Stomach (tissue), 19 donors: ENCODE results near the gene SOX3. TPM values are rescaled to one million over a fixed set of nuclear protein-coding genes. Genes with fewer than 3 reads are reported as not detected.

ENCODE experiments used
- DNase-seq, 2 donors: peaks; one replicate each; pipeline versions ENCODE4 v3.0.0 to v3.0.0-alpha.2; 2013 to 2019
- H3K27ac ChIP-seq, 5 donors: fragments of 200-600 bp in 4 of 5; sonication (generic) in 4 of 5; one replicate each; pipeline ENCODE4 v1.5.1; 2013 to 2019; ENCODE audit warnings: mild to moderate bottlenecking in 1 of 5, moderate library complexity in 1 of 5
- H3K27me3 ChIP-seq, 3 donors: fragments of 200-600 bp; sonication (generic); one replicate each; pipeline ENCODE4 v1.5.1; 2017 to 2019; ENCODE audit warnings: mixed run types in 1 of 3
- H3K36me3 ChIP-seq, 4 donors: fragments of 200-600 bp; sonication (generic); 1 replicate in 3 of 4; 2 replicates in 1 of 4; pipeline ENCODE4 v1.5.1; 2016 to 2019
- H3K4me1 ChIP-seq, 4 donors: fragments of 200-600 bp; sonication (generic); one replicate each; pipeline ENCODE4 v1.5.1; 2016 to 2019
- H3K4me3 ChIP-seq, 4 donors: fragments of 200-600 bp; sonication (generic) in 3 of 4; one replicate each; pipeline ENCODE4 v1.5.1; 2016 to 2019; ENCODE audit warnings: mild to moderate bottlenecking in 1 of 4
- H3K9me3 ChIP-seq, 4 donors: fragments of 200-600 bp; sonication (generic); one replicate each; pipeline ENCODE4 v1.5.1; 2016 to 2019
- CTCF ChIP-seq, 7 experiments: fragments of 450-650 bp in 4 of 7; fragments of 200-600 bp in 3 of 7; sonication (generic) in 3 of 7; IDR thresholded peaks; one replicate each; pipeline ENCODE4 v1.5.1; 2016 to 2019; ENCODE audit warnings: antibody characterized with exemption in 7 of 7, control low read depth in 2 of 7, mild to moderate bottlenecking in 1 of 7
- EP300 ChIP-seq: sonication (generic); formaldehyde crosslinking; IDR thresholded peaks from one replicate; pipeline ENCODE4 v1.6.1; 2017; ENCODE audit warnings: antibody characterized with exemption
- POLR2A ChIP-seq, 4 donors: fragments of 450-650 bp; IDR thresholded peaks; one replicate each; pipeline ENCODE4 v1.6.1; 2016; ENCODE audit warnings: antibody characterized with exemption in 4 of 4, control low read depth in 2 of 4, mild to moderate bottlenecking in 1 of 4, moderate library complexity in 1 of 4
- POLR2AphosphoS5 ChIP-seq, 3 donors: sonication (generic); formaldehyde crosslinking; IDR thresholded peaks; one replicate each; pipeline ENCODE4 v1.6.1; 2016; ENCODE audit warnings: antibody characterized with exemption in 3 of 3
- WGBS, 5 donors: extraction: QIAGEN DNeasy Blood & Tissue Kit in 3 of 5; methylation state at CpG; one replicate each; pipeline versions ENCODE4 v1.1.5 to v1.1.7; 2013 to 2018; 5-methylcytosine and 5-hydroxymethylcytosine counted together
- intact Hi-C: fragments of 100-400 bp; cut with DNase I; formaldehyde crosslinking; loops from one replicate; pipeline ENCODE4 v1.15.1; 2023; ENCODE audit warnings: low total_unique reads
- long read RNA-seq, 10 donors: transcript quantifications; one replicate each; lab custom pipeline, GENCODE V29; 2026
- polyA plus RNA-seq, 3 donors: library from polyadenylated mRNA; stranded (reverse); fragments of 200-250 nt; gene quantifications; one replicate each; pipeline ENCODE4 v1.2.3, GENCODE V29; 2013
- total RNA-seq, 5 donors: library from RNA; depleted of rRNA; stranded (reverse); fragments of >200 nt; gene quantifications; one replicate each; pipeline versions ENCODE4 v1.1.0 to v1.2.3, GENCODE V29; 2014 to 2016
- donor health status: healthy with polysubstance abuse.
- donor health status: Bipolar disorder and iron deficiency.
- donor health status: healthy.

The SOX3 gene
- total RNA-seq, result not detected
- not detected for polyA plus RNA-seq
- long read RNA-seq, donor 1, result 0 reads
- long read RNA-seq, donor 2, result 0 reads
- long read RNA-seq, donor 3, result 0 reads
- long read RNA-seq, donor 4, result 0 reads
- long read RNA-seq, donor 5, partial matches to known transcripts, result 0 of 1 reads
- long read RNA-seq, donor 5, other reads (novel, unspliced or antisense), result 0 of 1 reads
- long read RNA-seq, donor 6, partial matches to known transcripts, result 0 of 1 reads
- long read RNA-seq, donor 6, other reads (novel, unspliced or antisense), result 0 of 1 reads
- long read RNA-seq, donor 7, result 0 reads
- long read RNA-seq, donor 8, result 0 reads
- long read RNA-seq, donor 9, result 0 reads
- long read RNA-seq, donor 10, result 0 reads

GRCh38 chrX:140504371-140505324 lies at the start of gene SOX3:
SOX3 (minus strand) TSS chrX:140505069; CDS start chrX:140505060, 9 bp downstream.
- DNase-seq, result no peak
- Histone ChIP-seq H3K4me3 (peak within 1 kb of the TSS; percentile 32 to 43 (median 36)), H3K9me3 (peaks cover 0 to 35% (median 17%) of the 10 kb centered on the region in 4 donors), H3K36me3 (no peaks in the 10 kb centered on the region), H3K27ac (no peak within 1 kb of the TSS), H3K27me3 (peaks cover 30 to 99% (median 92%) of the 10 kb centered on the region in 3 donors), H3K4me1 (peaks cover 0 to 48% (median 21%) of the 10 kb centered on the region in 4 donors)
- 0 to 49% (median 13%) methylated on average over 1 to 87 of the region's 87 CpGs for WGBS, 5 donors
- no peak for TF ChIP-seq EP300
- TF ChIP-seq CTCF (IDR thresholded peaks at IDR 0.05), result no peak
- TF ChIP-seq POLR2AphosphoS5 (IDR thresholded peaks at IDR 0.05), result no peak
- TF ChIP-seq POLR2A (IDR thresholded peaks at IDR 0.05), result no peak
- intact Hi-C loops, result no loop called here

- Histone ChIP-seq H3K36me3 (no peaks in the 10 kb centered on the region), H3K4me1 (no peaks in the 10 kb centered on the region), H3K27ac (no peak overlapping the region), H3K9me3 (no peaks in the 10 kb centered on the region), H3K27me3 (peaks cover 0 to 6% (median 0%) of the 10 kb centered on the region in 3 donors), H3K4me3 (no peak overlapping the region)
- WGBS, 5 donors, result 80 to 92% (median 84%) methylated on average over 1 of the region's 1 CpG; no CpG with 5 or more reads in 1 of the 5 donors
- TF ChIP-seq POLR2A (IDR thresholded peaks at IDR 0.05) (no peak), CTCF (IDR thresholded peaks at IDR 0.05) (no peak)
- intact Hi-C loops, result no loop called here
- no peak for DNase-seq
Observed at GRCh38 chrX:140548985-140549384, 44.1 kb upstream of the SOX3 start.

GRCh38 chrX:140526171-140526570 lies 21.3 kb upstream of the SOX3 start:
- DNase-seq, result no peak
- Histone ChIP-seq H3K36me3 (no peaks in the 10 kb centered on the region), H3K27me3 (peaks cover 0 to 7% (median 3%) of the 10 kb centered on the region in 3 donors), H3K4me3 (no peak overlapping the region), H3K4me1 (no peaks in the 10 kb centered on the region), H3K27ac (no peak overlapping the region), H3K9me3 (no peaks in the 10 kb centered on the region)
- intact Hi-C loops, result no loop called here
- TF ChIP-seq POLR2A (IDR thresholded peaks at IDR 0.05), result no peak
- no peak for TF ChIP-seq POLR2AphosphoS5 (IDR thresholded peaks at IDR 0.05)
- no peak for TF ChIP-seq CTCF (IDR thresholded peaks at IDR 0.05)
- no peak for TF ChIP-seq EP300
- 50 to 58% (median 54%) methylated on average over 3 to 5 of the region's 5 CpGs for WGBS, 5 donors

GRCh38 chrX:140525448-140525847 lies 20.6 kb upstream of the SOX3 start:
- Histone ChIP-seq H3K36me3 (no peaks in the 10 kb centered on the region), H3K9me3 (no peaks in the 10 kb centered on the region), H3K27me3 (peaks cover 0 to 7% (median 4%) of the 10 kb centered on the region in 3 donors), H3K27ac (no peak overlapping the region), H3K4me1 (no peaks in the 10 kb centered on the region), H3K4me3 (no peak overlapping the region)
- no peak for TF ChIP-seq EP300
- TF ChIP-seq CTCF (IDR thresholded peaks at IDR 0.05), result no peak
- TF ChIP-seq POLR2A (IDR thresholded peaks at IDR 0.05), result no peak
- no peak for TF ChIP-seq POLR2AphosphoS5 (IDR thresholded peaks at IDR 0.05)
- 23 to 52% (median 36%) methylated on average over 2 of the region's 2 CpGs for WGBS, 5 donors
- DNase-seq, result no peak
- intact Hi-C loops, result no loop called here
